Urinary bladder (tissue), 4 donors: Measurements from ENCODE around the gene NRXN3. TPM values are rescaled to one million over a fixed set of nuclear protein-coding genes. Genes with fewer than 3 reads are reported as not detected.

ENCODE experiments used
- DNase-seq: peaks from one replicate; pipeline ENCODE4 v3.0.0-alpha.2; 2015; ENCODE audit errors: extremely low spot score
- H3K27ac ChIP-seq: one replicate; pipeline ENCODE4 v1.5.1; 2013; ENCODE audit warnings: low read depth, mild to moderate bottlenecking, moderate library complexity
- H3K36me3 ChIP-seq: one replicate; pipeline ENCODE4 v1.6.1; 2013; ENCODE audit warnings: mild to moderate bottlenecking, moderate library complexity; ENCODE audit not compliant: insufficient read depth
- H3K4me1 ChIP-seq: one replicate; pipeline ENCODE4 v1.6.1; 2013; ENCODE audit warnings: mild to moderate bottlenecking, moderate library complexity; ENCODE audit not compliant: insufficient read depth
- H3K4me3 ChIP-seq: one replicate; pipeline ENCODE4 v1.5.1; 2013; ENCODE audit warnings: low read depth, low read length
- WGBS: extraction: QIAGEN DNeasy Blood & Tissue Kit; methylation state at CpG from one replicate; pipeline ENCODE4 v1.1.7; 2013; 5-methylcytosine and 5-hydroxymethylcytosine counted together
- polyA plus RNA-seq: library from polyadenylated mRNA; stranded (reverse); fragments of 200-250 nt; gene quantifications from one replicate; pipeline ENCODE4 v1.2.3, GENCODE V29; 2013
- total RNA-seq: library from RNA; depleted of rRNA; stranded (reverse); fragments of >200 nt; gene quantifications from one replicate; pipeline ENCODE4 v1.2.3, GENCODE V29; 2014
- donor health status: healthy with polysubstance abuse.
- donor health status: healthy.

The NRXN3 gene
- total and polyA plus RNA-seq, 2 donors, result 3.9 to 6.7 TPM

DNA sequence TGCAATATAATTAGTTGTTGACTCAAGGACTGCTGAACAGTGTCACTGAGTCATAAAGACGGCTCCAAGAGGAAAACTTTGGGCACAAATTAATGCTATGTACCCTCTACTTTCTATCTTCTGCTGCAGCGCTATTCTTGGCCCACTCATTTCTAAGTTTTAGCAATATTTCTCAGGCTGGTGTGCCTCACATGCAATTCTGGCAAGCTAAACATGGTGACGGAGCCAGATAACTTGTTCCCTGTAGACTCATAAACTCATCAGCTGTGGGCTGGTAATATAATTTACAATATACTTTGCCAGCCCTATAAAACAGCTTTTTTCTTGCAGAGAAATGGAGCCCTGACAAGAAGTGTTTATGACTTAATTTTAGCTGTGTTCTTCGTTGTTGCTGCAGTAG is 615.1 kb downstream of the NRXN3 start:
- no peak overlapping the region for H3K4me3 ChIP-seq
- WGBS, result 36% methylated on average over 4 of the region's 4 CpGs
- no peaks in the 10 kb centered on the region for H3K4me1 ChIP-seq
- H3K36me3 ChIP-seq, result no peaks in the 10 kb centered on the region
- no peak overlapping the region for H3K27ac ChIP-seq
- DNase-seq, result no peak

DNA sequence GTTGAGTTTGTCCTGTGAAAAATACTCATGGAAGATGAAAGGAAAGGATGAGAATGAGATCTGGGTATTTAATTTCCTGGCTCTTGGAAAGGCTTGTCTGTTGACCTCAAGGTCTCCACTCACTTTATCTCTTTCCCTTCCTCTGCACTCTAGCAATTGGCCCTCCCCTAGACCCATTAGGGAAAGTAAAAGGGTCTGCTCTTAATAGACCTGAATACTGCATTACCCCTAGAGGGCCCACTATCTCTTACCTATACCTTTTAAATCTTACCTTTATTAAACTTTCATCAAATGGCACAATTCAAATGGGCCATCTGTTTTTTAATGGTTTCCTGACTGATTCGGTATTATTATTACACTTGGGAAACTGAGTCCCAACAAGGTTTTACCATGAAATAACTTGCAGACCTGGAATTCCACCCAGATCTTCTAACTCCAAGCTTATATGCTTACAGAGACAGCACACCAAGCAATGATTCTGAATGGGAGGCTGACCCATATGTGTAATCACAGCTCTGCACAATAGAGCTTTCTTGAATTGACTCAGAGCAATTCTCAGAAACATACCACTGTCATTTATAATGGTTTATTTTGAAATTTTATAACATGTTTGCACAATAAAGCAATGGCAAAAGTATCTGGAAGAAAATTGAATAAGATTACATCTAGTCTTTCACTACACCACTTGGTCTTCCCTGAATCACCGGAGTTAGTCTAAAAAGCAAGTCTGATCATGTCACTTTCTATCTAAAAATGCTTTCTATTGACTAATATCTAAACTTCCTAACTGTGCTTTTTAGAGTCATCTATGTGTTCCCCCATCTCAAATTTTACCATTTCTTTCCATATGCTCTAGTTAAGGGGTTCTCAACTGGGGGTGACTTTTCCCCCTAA is 618.5 kb downstream of the NRXN3 start:
- DNase-seq, result no peak
- Histone ChIP-seq H3K4me3 (no peak overlapping the region), H3K36me3 (no peaks in the 10 kb centered on the region), H3K27ac (no peak overlapping the region), H3K4me1 (no peaks in the 10 kb centered on the region)
- 89% methylated on average over 2 of the region's 2 CpGs for WGBS

DNA sequence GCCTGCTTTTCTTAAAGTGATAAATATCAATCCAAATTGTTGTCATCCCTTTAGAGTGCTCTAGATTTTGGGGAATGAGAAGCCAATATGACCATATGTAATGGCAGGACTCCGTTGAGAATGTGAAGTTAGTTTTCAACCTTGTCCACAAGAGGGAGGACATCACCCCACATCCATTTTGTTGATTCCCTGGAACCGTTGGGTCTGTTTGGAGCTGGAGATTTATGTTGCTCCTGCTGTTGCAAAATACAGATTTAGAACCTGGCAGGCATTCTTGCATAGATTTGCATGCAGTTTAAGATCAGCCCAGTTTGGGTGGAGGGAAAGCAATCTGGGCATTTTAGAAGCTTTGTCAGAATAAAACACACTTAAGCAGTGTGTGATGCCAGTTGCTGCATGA is 620.1 kb downstream of the NRXN3 start:
- Histone ChIP-seq H3K27ac (no peak overlapping the region), H3K4me1 (no peaks in the 10 kb centered on the region), H3K4me3 (no peak overlapping the region), H3K36me3 (no peaks in the 10 kb centered on the region)
- no peak for DNase-seq
- WGBS, result 11% methylated on average over 2 of the region's 2 CpGs

DNA sequence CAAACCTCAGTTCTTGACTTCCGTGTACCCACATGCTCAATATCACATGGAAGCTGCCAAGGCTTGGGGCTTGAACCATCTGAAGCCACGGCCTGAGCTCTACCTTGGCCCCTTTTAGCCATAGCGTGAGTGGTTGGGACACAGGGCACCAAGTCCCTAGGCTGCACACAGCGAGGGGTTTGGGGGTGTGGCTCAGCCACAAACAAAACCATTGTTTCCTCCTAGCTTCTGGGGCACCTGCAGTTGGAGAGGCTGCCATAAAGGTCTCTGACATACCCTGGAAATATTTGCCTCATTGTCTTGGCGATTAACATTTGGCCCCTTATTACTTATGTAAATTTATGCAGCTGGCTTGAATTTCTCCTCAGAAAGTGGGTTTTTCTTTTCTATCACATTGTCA is 628.6 kb downstream of the NRXN3 start:
- H3K4me3 ChIP-seq, result no peak overlapping the region
- DNase-seq, result no peak
- no peak overlapping the region for H3K27ac ChIP-seq
- H3K4me1 ChIP-seq, result no peaks in the 10 kb centered on the region
- H3K36me3 ChIP-seq, result no peaks in the 10 kb centered on the region
- WGBS, result 70% methylated on average over 5 of the region's 5 CpGs

- Histone ChIP-seq H3K36me3 (no peaks in the 10 kb centered on the region), H3K4me1 (no peaks in the 10 kb centered on the region), H3K4me3 (no peak overlapping the region), H3K27ac (no peak overlapping the region)
- DNase-seq, result no peak
- WGBS, result 70% methylated on average over 3 of the region's 3 CpGs
Observed at GRCh38 chr14:78805570-78805969, 635.4 kb downstream of the NRXN3 start.

- no peaks in the 10 kb centered on the region for H3K4me1 ChIP-seq
- DNase-seq, result no peak
- no peaks in the 10 kb centered on the region for H3K36me3 ChIP-seq
- no peak overlapping the region for H3K27ac ChIP-seq
- WGBS, result 83% methylated on average over 3 of the region's 3 CpGs
- no peak overlapping the region for H3K4me3 ChIP-seq
Observed at GRCh38 chr14:78823035-78823434, 652.9 kb downstream of the NRXN3 start.

GRCh38 chr14:78823516-78823915 is 653.3 kb downstream of the NRXN3 start:
- DNase-seq, result no peak
- H3K4me3 ChIP-seq, result no peak overlapping the region
- WGBS, result 83% methylated on average over 2 of the region's 2 CpGs
- H3K4me1 ChIP-seq, result no peaks in the 10 kb centered on the region
- H3K27ac ChIP-seq, result no peak overlapping the region
- no peaks in the 10 kb centered on the region for H3K36me3 ChIP-seq

DNA sequence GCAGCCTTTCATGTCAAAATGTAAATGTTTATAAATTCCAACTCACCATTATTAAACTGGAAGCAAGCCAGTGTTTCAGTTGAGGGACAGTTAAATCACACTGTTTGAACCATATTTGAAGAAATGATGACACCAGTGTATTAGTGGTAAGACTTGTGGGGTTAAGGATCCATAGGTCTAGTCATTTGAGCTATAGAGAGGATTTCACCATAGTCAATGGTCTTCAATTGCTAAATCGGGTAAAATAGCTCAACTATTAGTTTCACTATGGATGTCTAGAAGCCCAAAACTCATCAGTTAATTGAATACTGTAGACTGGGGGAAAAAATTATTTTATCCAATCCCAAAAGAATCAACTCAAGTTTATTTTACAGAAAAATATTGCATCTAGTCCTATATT is 659.1 kb downstream of the NRXN3 start:
- no peaks in the 10 kb centered on the region for H3K4me1 ChIP-seq
- no peaks in the 10 kb centered on the region for H3K36me3 ChIP-seq
- no peak for DNase-seq
- no peak overlapping the region for H3K4me3 ChIP-seq
- WGBS, result 90% methylated on average over 1 of the region's 1 CpG
- no peak overlapping the region for H3K27ac ChIP-seq

- no peak for DNase-seq
- WGBS, result 28% methylated on average over 12 of the region's 12 CpGs
Observed at GRCh38 chr14:78834766-78835451, 664.7 kb downstream of the NRXN3 start.

GRCh38 chr14:78835909-78836308 is 665.7 kb downstream of the NRXN3 start:
- H3K27ac ChIP-seq, result no peak overlapping the region

More at GRCh38 chr14:78834766-78835451, 664.7 kb downstream of the NRXN3 start:
- H3K27ac ChIP-seq, result no peak overlapping the region
- no peaks in the 10 kb centered on the region for H3K4me1 ChIP-seq
- no peak overlapping the region for H3K4me3 ChIP-seq
- H3K36me3 ChIP-seq, result no peaks in the 10 kb centered on the region

GRCh38 chr14:78836777-78837176 is 666.6 kb downstream of the NRXN3 start:
- WGBS, result 16% methylated on average over 4 of the region's 4 CpGs
- no peaks in the 10 kb centered on the region for H3K36me3 ChIP-seq
- no peak overlapping the region for H3K27ac ChIP-seq
- no peak for DNase-seq
- no peaks in the 10 kb centered on the region for H3K4me1 ChIP-seq
- no peak overlapping the region for H3K4me3 ChIP-seq

More at GRCh38 chr14:78835909-78836308, 665.7 kb downstream of the NRXN3 start:
- Histone ChIP-seq H3K4me1 (no peaks in the 10 kb centered on the region), H3K4me3 (no peak overlapping the region), H3K36me3 (no peaks in the 10 kb centered on the region)
- DNase-seq, result no peak
- WGBS, result 62% methylated on average over 1 of the region's 1 CpG

GRCh38 chr14:78838959-78839358 is 668.8 kb downstream of the NRXN3 start:
- Histone ChIP-seq H3K4me3 (no peak overlapping the region), H3K27ac (no peak overlapping the region), H3K4me1 (no peaks in the 10 kb centered on the region), H3K36me3 (no peaks in the 10 kb centered on the region)
- DNase-seq, result no peak
- WGBS, result 72% methylated on average over 2 of the region's 2 CpGs

GRCh38 chr14:78840898-78841297 is 670.7 kb downstream of the NRXN3 start:
- H3K36me3 ChIP-seq, result no peaks in the 10 kb centered on the region
- no peak for DNase-seq
- WGBS, result 39% methylated on average over 1 of the region's 1 CpG
- H3K4me1 ChIP-seq, result no peaks in the 10 kb centered on the region
- no peak overlapping the region for H3K27ac ChIP-seq
- no peak overlapping the region for H3K4me3 ChIP-seq

DNA sequence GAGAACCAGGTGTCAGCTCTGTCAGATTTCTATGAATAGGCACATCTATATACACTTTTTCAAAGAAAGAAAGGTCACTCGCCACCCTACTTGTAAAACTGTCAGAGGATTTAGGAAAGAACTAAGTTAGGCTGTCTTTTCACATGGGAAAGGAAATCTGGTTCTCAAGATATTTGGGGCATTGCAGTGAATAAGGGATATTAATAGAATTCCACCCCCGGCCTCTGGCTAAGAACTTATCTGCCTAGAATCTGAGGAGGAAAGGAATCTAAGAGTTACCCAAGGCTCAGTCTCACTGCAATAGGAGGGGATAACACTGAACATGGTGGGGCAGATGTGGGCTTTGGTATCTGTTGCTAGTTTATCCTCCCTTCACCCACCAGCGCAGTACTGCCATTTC is 677.6 kb downstream of the NRXN3 start:
- no peaks in the 10 kb centered on the region for H3K4me1 ChIP-seq
- H3K4me3 ChIP-seq, result no peak overlapping the region
- H3K27ac ChIP-seq, result no peak overlapping the region
- 59% methylated on average over 3 of the region's 3 CpGs for WGBS
- DNase-seq, result no peak
- H3K36me3 ChIP-seq, result no peaks in the 10 kb centered on the region
